DND-41 (cell line): ENCODE data around the gene MRPL21.

Experiments
- ATAC-seq: fragments of 200-7000 bp; cut with Tn5 transposase; 3 replicates; pipeline ENCODE4 v1.9.1; 2021; ENCODE audit warnings: low read depth; ENCODE audit not compliant: insufficient read depth
- DNase-seq: peaks from one replicate; pipeline ENCODE4 v3.0.0-alpha.2; 2020
- H2AFZ ChIP-seq: 2 replicates; pipeline ENCODE4 v1.6.0; 2012; ENCODE audit warnings: low read depth, low read length
- H3K27ac ChIP-seq: 2 replicates; pipeline ENCODE4 v1.5.1; 2012; ENCODE audit warnings: low read length, inconsistent platforms
- H3K27me3 ChIP-seq: fragments of 200-600 bp; sonication (generic); 2 replicates; pipeline ENCODE4 v1.6.0; 2012; ENCODE audit warnings: low read length, mild to moderate bottlenecking, inconsistent platforms; ENCODE audit not compliant: insufficient read depth, poor library complexity
- H3K36me3 ChIP-seq: 2 replicates; pipeline ENCODE4 v1.5.1; 2012; ENCODE audit warnings: low read length, inconsistent platforms; ENCODE audit not compliant: insufficient read depth
- H3K4me1 ChIP-seq: 2 replicates; pipeline ENCODE4 v1.5.1; 2012; ENCODE audit warnings: mild to moderate bottlenecking, low read length; ENCODE audit not compliant: insufficient read depth
- H3K4me2 ChIP-seq: 2 replicates; pipeline ENCODE4 v1.6.0; 2012; ENCODE audit warnings: mild to moderate bottlenecking, moderate library complexity, low read length, inconsistent platforms; ENCODE audit not compliant: insufficient read depth
- H3K4me3 ChIP-seq, 2 experiments: fragments of 200-600 bp in 1 of 2; shearing (Covaris generic) in 1 of 2; 2 replicates each; pipeline ENCODE4 v1.5.1; 2012 to 2016; ENCODE audit warnings: inconsistent platforms in 2 of 2, low read length in 2 of 2, mild to moderate bottlenecking in 2 of 2, low read depth in 1 of 2, moderate library complexity in 1 of 2
- H3K79me2 ChIP-seq: 2 replicates; pipeline ENCODE4 v1.6.0; 2012; ENCODE audit warnings: low read length, inconsistent platforms; ENCODE audit not compliant: insufficient read depth
- H3K9ac ChIP-seq: 2 replicates; pipeline ENCODE4 v1.6.0; 2012; ENCODE audit warnings: low read depth, mild to moderate bottlenecking, inconsistent platforms, low read length, moderate library complexity
- H3K9me3 ChIP-seq: 2 replicates; pipeline ENCODE4 v1.5.1; 2012; ENCODE audit warnings: low read length, moderate library complexity, mild to moderate bottlenecking, inconsistent platforms; ENCODE audit not compliant: insufficient read depth, severe bottlenecking
- H4K20me1 ChIP-seq: 2 replicates; pipeline ENCODE4 v1.6.0; 2012; ENCODE audit warnings: low read length; ENCODE audit not compliant: insufficient read depth
- CTCF ChIP-seq: IDR thresholded peaks from 2 replicates; pipeline ENCODE4 v1.5.1; 2012; ENCODE audit warnings: borderline replicate concordance, low read length, moderate library complexity, mild to moderate bottlenecking; ENCODE audit not compliant: poor library complexity, severe bottlenecking; ENCODE audit errors: extremely low read depth
- EZH2 ChIP-seq: IDR thresholded peaks from 3 replicates; pipeline ENCODE4 v1.6.1; 2012; ENCODE audit warnings: borderline replicate concordance, low read depth, mild to moderate bottlenecking, moderate library complexity, low read length, inconsistent platforms; ENCODE audit not compliant: severe bottlenecking

MRPL21 gene

GRCh38 chr11:68892576-68892975 is 11.1 kb downstream of the MRPL21 start:
- TF ChIP-seq EZH2, result no peak
- no peak for TF ChIP-seq CTCF
- Histone ChIP-seq H3K9ac (no peak overlapping the region), H3K4me2 (no peak overlapping the region), H2AFZ (no peak overlapping the region), H3K4me3 (no peak overlapping the region), H3K27ac (no peak overlapping the region), H3K27me3 (no peaks in the 10 kb centered on the region), H3K36me3 (peaks cover 69% of the 10 kb centered on the region), H4K20me1 (0 out of 2 replicates have a peak, but pooled peaks cover 8% of the 10 kb centered on the region), H3K4me1 (no peaks in the 10 kb centered on the region), H3K79me2 (no peaks in the 10 kb centered on the region), H3K9me3 (no peaks in the 10 kb centered on the region)
- no peak for ATAC-seq
- DNase-seq, result no peak

- ATAC-seq, result no peak
- Histone ChIP-seq H4K20me1 (0 out of 2 replicates have a peak, but pooled peaks cover 8% of the 10 kb centered on the region), H3K36me3 (peaks cover 58% of the 10 kb centered on the region), H3K4me1 (no peaks in the 10 kb centered on the region), H3K9ac (no peak overlapping the region), H3K4me3 (no peak overlapping the region), H3K27ac (no peak overlapping the region), H2AFZ (no peak overlapping the region), H3K79me2 (no peaks in the 10 kb centered on the region), H3K27me3 (no peaks in the 10 kb centered on the region), H3K9me3 (no peaks in the 10 kb centered on the region), H3K4me2 (no peak overlapping the region)
- DNase-seq, result no peak
- TF ChIP-seq EZH2, result no peak
- no peak for TF ChIP-seq CTCF
These were observed 12.2 kb downstream of the MRPL21 start for GRCh38 chr11:68891351-68891948.

- no peak overlapping the region for H2AFZ ChIP-seq
- H3K27me3 ChIP-seq, result no peaks in the 10 kb centered on the region
- no peak overlapping the region for H3K4me2 ChIP-seq
- no peaks in the 10 kb centered on the region for H3K4me1 ChIP-seq
- H3K79me2 ChIP-seq, result no peaks in the 10 kb centered on the region
- no peak overlapping the region for H3K9ac ChIP-seq
- no peak overlapping the region for H3K27ac ChIP-seq
- H3K36me3 ChIP-seq, result peaks cover 50% of the 10 kb centered on the region
- TF ChIP-seq EZH2, result no peak
- no peak for TF ChIP-seq CTCF
- ATAC-seq (no peak), DNase-seq (no peak)
- H3K4me3 ChIP-seq, result no peak overlapping the region
- H4K20me1 ChIP-seq, result 0 out of 2 replicates have a peak, but pooled peaks cover 8% of the 10 kb centered on the region
- H3K9me3 ChIP-seq, result no peaks in the 10 kb centered on the region
These were observed 13.0 kb downstream of the MRPL21 start for GRCh38 chr11:68890490-68891231.
